GM19372 (cell line): Measurements from ENCODE around the gene SH3BP5.

Experiments used
- ATAC-seq: cut with Tn5 transposase; IDR thresholded peaks from one replicate; pipeline ENCODE4 v1.9.1; 2021; ENCODE audit warnings: mild to moderate bottlenecking, low read depth, moderate library complexity; ENCODE audit not compliant: unreplicated experiment

The SH3BP5 gene

DNA sequence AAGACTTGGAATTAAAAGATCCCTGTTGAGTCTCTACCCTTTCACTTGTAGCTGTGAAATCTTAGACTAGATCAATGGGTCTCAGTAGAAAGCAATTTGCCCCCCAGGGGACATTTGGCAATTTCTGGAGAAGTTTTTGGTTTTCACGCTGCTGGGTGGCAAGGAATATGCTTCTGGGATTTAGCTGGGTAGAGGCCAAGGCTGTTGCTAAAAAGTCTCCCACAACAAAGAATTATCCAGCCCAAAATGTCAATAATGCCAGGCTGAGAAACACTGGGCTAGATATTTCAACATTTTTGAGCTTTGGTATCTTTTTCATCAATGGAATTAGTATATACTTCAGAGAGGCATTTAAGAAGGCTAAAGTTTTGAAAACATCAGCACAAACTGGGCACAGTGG, 117.6 kb downstream of the SH3BP5 start:
- no peak for ATAC-seq

DNA sequence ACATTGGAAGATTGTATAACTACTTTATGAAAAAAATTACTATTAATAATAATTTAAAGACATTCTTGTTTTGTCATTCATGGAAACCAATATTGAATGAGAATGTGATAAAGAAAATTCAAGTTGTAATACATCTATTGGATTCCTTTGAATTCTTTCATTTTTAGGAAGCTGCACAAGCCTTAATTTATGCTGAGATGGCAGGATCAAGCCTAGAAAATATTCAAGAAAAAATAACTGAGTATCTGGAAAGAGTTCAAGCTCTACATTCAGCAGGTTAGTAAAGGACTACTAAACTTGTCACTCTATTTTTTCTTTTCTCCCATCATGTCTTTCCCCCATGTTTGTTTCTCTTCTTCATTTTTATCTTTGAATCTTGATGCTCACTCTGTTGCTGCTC, 120.4 kb downstream of the SH3BP5 start:
- ATAC-seq = no peak

DNA sequence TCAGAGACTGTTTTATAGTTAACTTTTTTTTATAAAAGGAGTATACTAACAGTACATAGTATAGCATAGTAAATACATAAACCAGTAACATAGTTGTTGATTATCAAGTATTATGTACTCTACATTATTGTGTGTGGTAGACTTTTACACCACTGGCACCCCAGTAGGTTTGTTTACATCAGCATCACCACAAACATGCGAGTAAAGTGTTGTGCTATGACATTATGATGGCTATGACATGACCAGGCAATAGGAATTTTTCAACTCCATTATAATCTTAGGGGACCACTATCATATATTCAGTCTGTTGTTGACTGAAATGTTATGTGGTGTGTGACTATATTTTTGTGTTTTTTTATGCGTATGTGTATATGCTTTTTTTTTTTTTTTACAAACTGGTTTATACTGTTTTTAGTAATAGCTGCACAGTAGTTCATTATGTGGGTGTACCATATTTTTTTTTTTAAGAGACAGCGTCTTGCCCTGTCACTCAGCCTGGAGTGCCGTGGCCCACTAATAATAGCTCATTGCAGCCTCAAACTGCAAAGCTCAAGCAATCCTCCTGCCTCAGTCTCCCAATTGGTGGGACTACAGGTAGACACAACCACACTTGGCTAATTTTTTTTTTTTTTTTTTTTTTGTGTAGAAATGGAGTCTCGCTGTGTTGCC, 124.4 kb downstream of the SH3BP5 start:
- ATAC-seq = no peak

DNA sequence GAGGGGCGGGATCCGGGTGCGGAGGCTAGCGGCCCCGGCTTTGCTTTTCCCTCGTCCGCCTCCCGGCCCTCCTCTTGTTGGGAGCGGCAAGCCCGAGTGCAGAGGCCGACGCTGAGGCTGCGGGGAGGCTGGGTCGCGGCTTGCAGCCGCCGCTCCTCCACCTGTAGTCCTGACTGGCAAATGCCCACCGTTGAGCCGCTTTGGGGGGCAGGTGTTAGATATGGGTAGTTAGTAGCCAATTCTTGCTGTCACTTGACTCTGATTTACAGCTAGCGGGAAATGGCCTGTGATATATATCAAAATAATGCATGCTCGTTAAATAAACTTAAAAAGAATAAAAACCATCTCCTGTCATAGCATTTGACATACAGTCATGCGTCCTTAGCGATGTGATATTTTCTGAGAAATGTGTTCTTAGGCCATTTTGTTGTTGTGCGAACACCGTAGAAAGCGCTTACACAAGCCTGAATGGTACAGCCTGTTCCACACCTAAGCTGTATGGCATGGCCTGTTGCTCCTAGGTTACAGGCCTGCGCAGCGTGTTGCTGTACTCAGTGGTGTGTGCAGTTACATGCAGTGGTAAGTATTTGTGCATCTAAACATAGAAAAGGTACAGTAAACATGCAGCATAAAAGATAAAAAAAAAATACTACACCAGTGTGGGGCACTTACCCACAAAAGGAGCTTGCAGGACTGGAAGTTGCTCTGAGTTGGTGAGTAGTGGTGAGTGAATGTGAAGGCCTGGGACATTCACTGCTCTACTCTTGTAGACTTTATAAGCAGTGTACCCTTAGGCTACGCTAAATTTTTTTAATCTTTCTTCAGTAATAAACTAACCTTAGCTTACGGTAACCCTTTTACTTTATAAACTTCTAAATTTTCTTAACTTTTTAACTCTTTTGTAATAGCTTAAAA, 125.5 kb downstream of the SH3BP5 start:
- peak; percentile 14 for ATAC-seq

DNA sequence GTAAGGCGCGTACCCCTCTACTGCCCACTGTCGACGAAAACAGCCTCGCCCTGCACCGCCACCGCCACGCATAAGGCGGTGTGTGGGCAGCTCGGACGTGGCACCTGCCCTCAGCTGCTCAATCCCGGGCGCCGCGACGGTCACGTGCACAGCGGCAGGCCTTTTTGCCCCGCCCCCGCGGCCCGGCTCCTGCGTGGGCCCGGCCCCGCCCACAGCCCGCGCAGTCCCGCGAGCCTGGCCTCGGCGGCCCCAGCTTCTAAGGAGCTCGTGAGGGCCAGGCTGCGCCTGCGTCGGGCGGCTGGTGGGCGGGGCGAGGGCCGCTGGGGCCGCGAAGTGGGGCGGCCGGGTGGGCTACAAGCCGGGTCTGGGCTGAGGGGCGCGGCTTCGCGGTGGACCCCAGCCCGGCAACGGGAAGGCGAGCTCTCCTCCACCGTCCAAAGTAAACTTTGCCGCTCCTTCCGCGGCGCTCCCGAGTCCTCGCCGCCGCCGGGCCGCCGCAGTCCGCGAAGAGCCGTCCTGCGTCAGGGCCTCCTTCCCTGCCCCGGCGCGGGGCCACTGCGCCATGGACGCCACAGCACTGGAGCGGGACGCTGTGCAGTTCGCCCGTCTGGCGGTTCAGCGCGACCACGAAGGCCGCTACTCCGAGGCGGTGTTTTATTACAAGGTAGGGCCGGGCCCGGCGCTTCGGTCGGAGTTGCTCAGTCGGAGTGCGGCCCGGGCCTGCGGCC, 126.3 kb downstream of the SH3BP5 start, which contains the start of gene CAPN7:
TSS of gene CAPN7 (plus strand) at position 313 of the 728 bp plus-strand sequence. CDS start at position 563, 250 bp downstream.
- ATAC-seq = peak; percentile 81

DNA sequence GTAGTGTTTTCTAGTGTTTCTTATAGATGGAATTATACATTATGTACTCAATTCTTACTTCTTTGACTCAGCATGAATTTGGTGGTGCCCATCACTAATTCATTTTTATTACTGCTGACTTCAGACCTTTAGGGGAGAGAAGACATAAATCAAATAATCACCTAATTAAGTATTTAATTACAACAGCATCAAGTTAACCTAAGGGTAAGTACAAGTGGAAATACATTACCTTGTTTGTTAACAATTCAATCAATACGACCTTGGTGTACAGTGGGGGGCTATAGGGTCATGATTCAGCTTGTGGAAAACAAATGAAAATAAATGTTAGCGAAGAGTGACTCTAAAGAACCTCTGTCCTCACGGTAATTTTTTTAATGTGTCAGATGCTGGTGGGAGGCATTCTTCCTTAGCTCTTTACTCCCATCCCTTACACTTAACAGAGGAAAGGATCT, 126.9 kb downstream of the SH3BP5 start:
- ATAC-seq = no peak
